Ecto neural progenitor cell (in vitro differentiated cells): ENCODE data around the gene CD24.
"Not testable (repeated sequence)": the region's sequence is repeated elsewhere in the genome, so short reads cannot be mapped to it uniquely, and the experiment has no call there.

ENCODE experiments used
- DNase-seq: peaks from one replicate; pipeline ENCODE4 v3.0.0-alpha.2; 2018; ENCODE audit warnings: low spot score

Gene CD24, protein sequence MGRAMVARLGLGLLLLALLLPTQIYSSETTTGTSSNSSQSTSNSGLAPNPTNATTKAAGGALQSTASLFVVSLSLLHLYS

GRCh38 chr6:106974336-106974998 is at the start of gene CD24:
Gene CD24 (minus strand): TSS chr6:106974729. CDS start chr6:106974646, 83 bp downstream.
- no peak for DNase-seq

GRCh38 chr6:107021446-107022185 is 47.1 kb upstream of the CD24 start:
- DNase-seq, result no peak

GRCh38 chr6:107020239-107020638 is 45.7 kb upstream of the CD24 start:
- DNase-seq, result no peak

DNA sequence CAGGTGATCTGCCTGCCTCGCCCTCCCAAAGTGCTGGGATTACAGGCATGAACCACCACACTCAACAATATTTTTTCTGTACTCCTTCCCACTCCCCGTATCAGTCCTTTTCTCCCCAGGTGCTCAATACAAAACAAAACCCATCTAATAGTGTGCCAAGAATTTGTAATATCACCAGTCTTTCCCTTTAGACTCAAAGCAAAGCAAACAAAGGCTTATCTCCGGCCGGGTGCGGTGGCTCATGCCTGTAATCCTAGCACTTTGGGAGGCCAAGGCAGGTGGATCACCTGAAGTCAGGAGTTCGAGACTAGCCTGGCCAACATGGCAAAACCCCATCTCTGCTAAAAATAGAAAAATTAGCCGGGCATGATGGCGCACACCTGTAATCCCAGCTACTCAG is 45.1 kb upstream of the CD24 start:
- not testable (repeated sequence) for DNase-seq

DNA sequence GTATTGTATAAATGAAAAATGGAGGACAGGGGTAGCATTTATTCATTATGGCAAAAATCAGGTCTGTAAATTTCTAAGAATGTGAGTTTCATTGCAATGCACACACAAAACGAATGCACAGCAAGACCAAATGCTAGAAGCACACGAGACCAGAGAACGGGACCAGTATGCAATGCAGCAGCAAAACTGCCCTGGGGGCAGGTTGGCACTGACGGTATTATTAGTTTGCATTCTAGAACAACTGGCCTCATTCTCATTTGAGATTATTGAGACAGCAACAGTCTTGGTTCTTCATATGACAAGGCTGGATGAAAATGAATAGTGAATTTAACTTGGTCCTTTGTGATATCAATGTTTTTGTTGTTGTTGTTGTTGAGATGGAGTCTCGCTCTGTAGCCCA is 44.5 kb upstream of the CD24 start:
- DNase-seq, result no peak

DNA sequence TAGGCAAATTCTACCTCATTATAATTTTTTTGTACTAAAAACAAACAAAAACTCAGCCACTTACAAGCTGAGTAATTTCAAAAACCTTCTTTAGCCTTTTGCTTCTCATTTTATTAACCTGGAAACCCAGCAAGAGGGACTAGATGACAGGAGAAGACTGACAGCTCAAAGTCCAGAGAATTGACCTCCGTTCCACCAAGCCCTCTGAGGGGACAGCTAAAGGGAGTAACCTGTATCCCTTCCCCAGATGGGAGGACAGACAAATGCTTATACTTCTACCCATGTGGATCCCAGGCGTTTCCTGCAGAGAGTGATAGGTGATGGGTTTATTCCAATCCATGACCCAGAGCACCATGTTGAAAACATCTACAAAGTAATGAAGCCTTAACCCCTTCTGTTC is 35.0 kb upstream of the CD24 start:
- DNase-seq, result no peak

GRCh38 chr6:106997392-106998158 is 23.0 kb upstream of the CD24 start:
- peak; percentile 78 for DNase-seq

- no peak for DNase-seq
Observed at GRCh38 chr6:106995640-106996039, 21.1 kb upstream of the CD24 start.

GRCh38 chr6:106989737-106990136 is 15.2 kb upstream of the CD24 start:
- not testable (repeated sequence) for DNase-seq

- DNase-seq, result no peak
Observed at GRCh38 chr6:106988664-106989063, 14.1 kb upstream of the CD24 start.

DNA sequence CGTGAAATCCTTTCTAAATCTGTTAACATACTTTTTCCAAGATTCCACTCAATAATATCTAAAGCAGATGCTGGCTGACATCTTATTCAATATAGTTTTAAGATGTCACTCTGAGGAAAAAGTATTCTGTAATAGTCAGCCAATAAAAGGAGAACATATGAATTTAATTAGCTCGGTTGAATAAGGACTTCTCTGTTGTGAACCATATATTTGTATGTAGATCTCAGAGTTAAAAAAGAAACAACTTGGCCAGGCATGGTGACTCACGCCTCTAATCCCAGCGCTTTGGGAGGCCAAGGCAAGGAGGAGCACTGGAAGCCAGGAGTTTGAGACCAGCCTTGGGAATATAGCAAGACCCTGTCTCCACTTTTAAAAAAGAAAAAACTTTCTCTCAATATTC is 7.4 kb upstream of the CD24 start:
- DNase-seq, result no peak

GRCh38 chr6:106980926-106981325 is 6.4 kb upstream of the CD24 start:
- DNase-seq, result no peak

DNA sequence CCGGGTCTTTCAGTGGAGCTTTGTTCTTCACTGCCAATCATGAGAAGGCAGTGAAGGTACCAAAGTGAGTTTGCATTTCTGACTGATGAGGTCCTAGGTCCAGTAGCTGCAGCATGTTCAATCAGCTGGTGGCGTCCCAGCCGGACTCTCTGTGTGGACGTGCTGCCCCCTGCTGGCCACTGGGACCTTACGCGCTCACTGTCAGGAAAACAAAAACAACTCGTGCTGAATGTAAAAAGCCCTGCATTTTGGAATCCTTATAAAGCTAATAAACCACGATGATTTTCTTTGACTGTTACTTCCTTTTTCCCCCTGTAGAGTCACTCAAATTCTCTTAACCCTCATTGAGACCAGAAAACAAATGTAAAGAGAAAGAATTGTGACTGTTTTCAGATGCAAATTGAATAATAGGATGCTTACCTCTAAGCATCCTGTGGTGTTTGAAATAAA is 4.9 kb upstream of the CD24 start:
- DNase-seq, result peak; percentile 92

- no peak for DNase-seq
Observed at GRCh38 chr6:106977246-106977645, 2.7 kb upstream of the CD24 start.

- DNase-seq, result no peak
Observed at GRCh38 chr6:106976270-106976669, 1.7 kb upstream of the CD24 start.

DNA sequence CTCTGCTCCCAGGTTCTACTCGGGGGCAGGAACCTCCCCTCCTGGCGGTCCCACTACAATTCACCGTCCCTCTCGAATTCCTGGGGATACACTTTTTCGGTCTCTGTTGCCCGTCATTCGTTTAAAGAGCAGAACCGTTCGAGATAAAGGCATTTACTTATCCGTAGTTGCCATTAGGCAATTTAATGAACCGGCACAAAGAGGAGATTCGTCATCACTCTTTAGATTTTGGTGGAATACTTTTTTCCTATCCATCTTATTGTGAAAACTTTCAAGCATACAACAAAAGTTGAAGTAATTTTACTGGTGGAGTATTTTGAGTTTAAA is 1.2 kb upstream of the CD24 start:
- no peak for DNase-seq

- DNase-seq, result peak; percentile 89
Observed at GRCh38 chr6:106974999-106975737, 639 bp upstream of the CD24 start.

DNA sequence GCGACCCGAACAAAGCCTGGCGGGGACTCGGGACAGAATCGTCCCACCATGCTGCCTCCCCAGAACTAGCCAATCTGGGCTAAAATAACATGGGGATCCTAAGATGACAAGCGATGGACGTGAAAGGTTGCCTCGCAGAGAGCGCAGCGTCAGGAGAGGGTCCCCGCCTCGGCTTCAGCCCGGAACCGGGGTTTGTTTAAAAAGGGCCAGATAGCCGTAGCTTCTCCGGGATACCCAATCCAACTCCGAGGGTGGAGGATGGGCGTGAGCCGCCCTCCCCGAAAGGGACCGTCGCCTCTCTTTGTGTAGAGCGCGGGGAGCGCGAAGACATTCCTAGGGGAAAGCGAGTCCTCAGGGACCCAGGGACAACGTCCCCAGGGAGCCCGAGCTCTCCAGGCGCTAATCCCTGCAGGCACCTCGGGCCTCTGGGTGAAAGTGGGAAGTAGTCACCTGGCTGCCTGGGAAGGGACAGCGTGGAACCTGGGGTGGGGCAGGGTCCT is 643 bp downstream of the CD24 start:
- no peak for DNase-seq

DNA sequence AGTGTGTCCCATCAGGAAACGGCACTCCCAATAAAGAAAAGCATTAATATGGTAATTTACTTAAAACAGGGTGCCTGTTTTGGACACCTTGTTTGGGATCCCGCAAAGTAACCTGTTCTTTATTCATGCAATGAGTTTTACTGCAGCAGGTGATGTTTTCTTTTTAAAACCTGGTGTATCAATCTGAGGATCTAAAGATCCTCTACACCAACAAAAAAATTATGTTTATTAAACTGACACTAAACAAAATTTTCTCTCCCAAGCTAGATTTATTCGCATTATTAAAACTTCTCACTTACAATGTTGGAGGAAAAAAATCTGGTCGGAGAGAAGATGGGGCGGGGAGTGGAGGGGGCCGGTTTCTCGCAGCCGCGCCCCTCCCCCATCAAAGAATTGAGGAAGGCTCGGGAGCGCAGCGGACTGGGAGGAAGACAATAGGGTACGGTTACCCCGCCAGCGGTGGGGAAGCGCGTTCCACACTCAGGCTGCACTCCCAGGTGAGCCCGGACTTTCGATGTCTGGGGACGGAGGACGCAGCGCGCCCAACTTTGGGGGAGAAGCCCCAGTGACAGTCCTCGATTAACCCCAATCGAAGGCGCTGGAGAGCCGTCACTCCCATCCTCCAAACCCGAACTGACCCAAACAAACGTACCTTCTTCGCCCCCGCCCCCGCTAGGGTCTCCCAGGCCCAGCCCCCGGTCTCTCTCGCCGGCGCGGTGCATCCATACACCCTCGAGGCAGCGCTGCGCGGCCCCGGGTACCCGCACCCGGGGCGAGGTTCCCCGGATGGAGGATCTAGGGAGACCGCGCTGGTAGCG is 1.3 kb downstream of the CD24 start:
- DNase-seq, result peak; percentile 71

GRCh38 chr6:106972500-106972899 is 2.0 kb downstream of the CD24 start:
- DNase-seq, result peak; percentile 57

DNA sequence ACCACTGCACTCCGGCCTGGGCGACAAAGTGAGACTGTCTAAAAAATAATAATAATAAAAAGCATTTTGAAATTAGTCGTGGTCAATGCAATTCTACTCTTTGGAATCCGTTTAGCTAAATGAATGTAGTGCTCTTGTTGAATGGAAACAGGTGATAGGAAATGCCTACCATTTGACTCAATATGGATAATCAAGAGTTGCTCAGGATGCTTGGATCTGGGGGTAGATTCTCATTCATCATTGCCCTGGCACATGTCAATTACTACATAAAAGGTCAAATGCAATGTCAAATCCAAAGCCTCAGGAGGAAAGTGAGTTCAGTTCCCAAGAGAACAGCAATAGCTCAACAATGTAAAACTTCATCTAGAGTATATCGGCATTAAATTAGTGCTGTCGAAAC is 3.8 kb downstream of the CD24 start:
- DNase-seq, result not testable (repeated sequence)
